ENCODE data around the gene MXRA5. TPM values are rescaled to one million over a fixed set of nuclear protein-coding genes. Genes with fewer than 3 reads are reported as not detected.
"Not testable (repeated sequence)": the region's sequence is repeated elsewhere in the genome, so short reads cannot be mapped to it uniquely, and the experiment has no call there.

The MXRA5 gene
- total RNA-seq, 1 donor from 2014 or later = 7.0 TPM

GRCh38 chrX:3384327-3384726 is 37.9 kb upstream of the MXRA5 start:
- no peaks in the 10 kb centered on the region for H3K27me3 ChIP-seq (ENCODE audit: low read depth)
- no peak overlapping the region for H3K4me3 ChIP-seq
- H3K4me1 ChIP-seq = no peaks in the 10 kb centered on the region
- DNase-seq (no peak), ATAC-seq (no peak)
- H3K27ac ChIP-seq = no peak overlapping the region
- no peaks in the 10 kb centered on the region for H3K36me3 ChIP-seq
- no peak for TF ChIP-seq CTCF (IDR thresholded peaks at IDR 0.05)
- intact Hi-C loops (cut with DNase I) = no loop called here
- no peaks in the 10 kb centered on the region for H3K9me3 ChIP-seq

- Histone ChIP-seq H3K27ac (no peak overlapping the region), H3K9me3 (no peaks in the 10 kb centered on the region), H3K27me3 (ENCODE audit: low read depth) (no peaks in the 10 kb centered on the region), H3K4me3 (no peak overlapping the region), H3K4me1 (no peaks in the 10 kb centered on the region), H3K36me3 (no peaks in the 10 kb centered on the region)
- ATAC-seq (no peak), DNase-seq (no peak)
- no peak for TF ChIP-seq CTCF (IDR thresholded peaks at IDR 0.05)
- intact Hi-C loops (cut with DNase I) = no loop called here
Measured at GRCh38 chrX:3380603-3381002, 34.2 kb upstream of the MXRA5 start.

GRCh38 chrX:3379111-3379510 is 32.7 kb upstream of the MXRA5 start:
- Histone ChIP-seq H3K4me1 (no peaks in the 10 kb centered on the region), H3K27ac (no peak overlapping the region), H3K9me3 (no peaks in the 10 kb centered on the region), H3K36me3 (no peaks in the 10 kb centered on the region), H3K27me3 (ENCODE audit: low read depth) (no peaks in the 10 kb centered on the region), H3K4me3 (no peak overlapping the region)
- no peak for ATAC-seq
- DNase-seq = no peak
- intact Hi-C loops (cut with DNase I) = no loop called here
- TF ChIP-seq CTCF (IDR thresholded peaks at IDR 0.05) = no peak

- no peaks in the 10 kb centered on the region for H3K36me3 ChIP-seq
- H3K27me3 ChIP-seq (ENCODE audit: low read depth) = no peaks in the 10 kb centered on the region
- no peak overlapping the region for H3K4me3 ChIP-seq
- ATAC-seq = no peak
- no peak overlapping the region for H3K27ac ChIP-seq
- no peaks in the 10 kb centered on the region for H3K4me1 ChIP-seq
- TF ChIP-seq CTCF (IDR thresholded peaks at IDR 0.05) = no peak
- intact Hi-C loops (cut with DNase I) = no loop called here
- no peak for DNase-seq
- no peaks in the 10 kb centered on the region for H3K9me3 ChIP-seq
Measured at GRCh38 chrX:3378156-3378555, 31.7 kb upstream of the MXRA5 start.

- TF ChIP-seq CTCF (IDR thresholded peaks at IDR 0.05) = no peak
- Histone ChIP-seq H3K27me3 (ENCODE audit: low read depth) (no peaks in the 10 kb centered on the region), H3K27ac (no peak overlapping the region), H3K4me3 (no peak overlapping the region), H3K36me3 (no peaks in the 10 kb centered on the region), H3K9me3 (no peaks in the 10 kb centered on the region), H3K4me1 (no peaks in the 10 kb centered on the region)
- no peak for DNase-seq
- intact Hi-C loops (cut with DNase I) = no loop called here
- ATAC-seq = no peak
Measured at GRCh38 chrX:3377560-3377959, 31.1 kb upstream of the MXRA5 start.

- H3K4me1 ChIP-seq; DNase-seq; ATAC-seq; intact Hi-C loops (cut with DNase I); H3K36me3 ChIP-seq; H3K4me3 ChIP-seq; H3K9me3 ChIP-seq; H3K27ac ChIP-seq; H3K27me3 ChIP-seq (ENCODE audit: low read depth): not testable (repeated sequence)
Measured at GRCh38 chrX:3375878-3376508, 29.5 kb upstream of the MXRA5 start.

Measured in lower lobe of right lung (tissue), 2 donors.